Thyroid gland (tissue), 4 donors: ENCODE results near the gene ATF1. TPM values are rescaled to one million over a fixed set of nuclear protein-coding genes. Genes with fewer than 3 reads are reported as not detected.
"Not testable (repeated sequence)": the region's sequence is repeated elsewhere in the genome, so short reads cannot be mapped to it uniquely, and the experiment has no call there.

Experiments used
- DNase-seq, 2 donors: peaks; one replicate each; pipeline ENCODE4 v3.0.0-alpha.2; 2019
- H3K27ac ChIP-seq, 3 donors: fragments of 200-600 bp; sonication (generic); 1 replicate in 2 of 3; 2 replicates in 1 of 3; pipeline ENCODE4 v1.5.1; 2016 to 2019; ENCODE audit warnings: mild to moderate bottlenecking in 1 of 3, moderate library complexity in 1 of 3
- H3K27me3 ChIP-seq: fragments of 200-600 bp; sonication (generic); one replicate; pipeline ENCODE4 v1.5.1; 2019
- H3K36me3 ChIP-seq, 2 donors: fragments of 200-600 bp; sonication (generic); one replicate each; pipeline ENCODE4 v1.5.1; 2016 to 2019
- H3K4me1 ChIP-seq, 2 donors: fragments of 200-600 bp; sonication (generic); one replicate each; pipeline ENCODE4 v1.5.1; 2017 to 2019
- H3K4me3 ChIP-seq, 3 donors: fragments of 200-600 bp; sonication (generic); replicated peaks in 1 of 3; 1 replicate in 2 of 3; 2 replicates in 1 of 3; pipeline ENCODE4 v1.5.1; 2016; ENCODE audit warnings: mild to moderate bottlenecking in 1 of 3
- H3K9me3 ChIP-seq: fragments of 200-600 bp; sonication (generic); one replicate; pipeline ENCODE4 v1.5.1; 2017
- POLR2A ChIP-seq, 2 donors: fragments of 450-650 bp; IDR thresholded peaks; one replicate each; pipeline ENCODE4 v1.6.1; 2017; ENCODE audit warnings: antibody characterized with exemption in 2 of 2, mild to moderate bottlenecking in 2 of 2, moderate library complexity in 1 of 2
- WGBS, 2 donors: methylation state at CpG; one replicate each; pipeline ENCODE4 v1.1.5; 2017; 5-methylcytosine and 5-hydroxymethylcytosine counted together
- intact Hi-C: fragments of 100-400 bp; cut with DNase I; formaldehyde crosslinking; loops from one replicate; pipeline ENCODE4 v1.15.1; 2023
- total RNA-seq, 4 donors: library from RNA; depleted of rRNA; stranded (reverse); fragments of >200 nt; gene quantifications; one replicate each; pipeline ENCODE4 v1.2.3, GENCODE V29; 2016
- TF ChIP-seq, protein P1 (sequence below), 6 experiments: fragments of 200-600 bp in 3 of 6; fragments of 450-650 bp in 3 of 6; sonication (generic) in 3 of 6; IDR thresholded peaks; one replicate each; pipeline ENCODE4 v1.5.1; 2016 to 2019; ENCODE audit warnings: antibody characterized with exemption in 6 of 6, mild to moderate bottlenecking in 2 of 6, inconsistent platforms in 1 of 6, moderate library complexity in 1 of 6

The ATF1 gene
- total RNA-seq, 4 donors from 2014 or later, result 19.4 to 37.0 (median 25.5) TPM

DNA sequence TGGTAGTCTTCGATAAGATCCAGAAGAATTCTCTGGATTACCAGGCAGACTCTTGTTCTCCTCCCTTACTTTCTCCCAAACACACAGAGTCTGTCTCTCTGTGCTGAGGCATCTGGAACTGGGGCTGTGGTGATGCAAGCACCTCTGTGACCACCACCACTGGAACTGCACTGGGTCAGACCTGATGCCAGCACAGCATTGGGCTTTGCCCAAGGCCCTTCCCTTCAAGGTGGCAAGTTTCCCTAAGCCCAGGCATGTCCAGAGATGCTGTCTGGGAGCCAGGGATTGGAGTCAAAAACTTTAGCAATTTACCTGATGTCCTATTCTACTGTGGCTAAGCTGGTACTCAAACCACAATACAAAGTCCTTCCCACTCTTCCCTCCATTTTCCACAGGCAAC lies 64.2 kb downstream of the ATF1 start:
- Histone ChIP-seq H3K36me3 (no peaks in the 10 kb centered on the region), H3K27ac (no peak overlapping the region), H3K4me1 (peaks cover 0 to 5% of the 10 kb centered on the region in 2 donors), H3K4me3 (no peak overlapping the region), H3K9me3 (no peaks in the 10 kb centered on the region), H3K27me3 (no peaks in the 10 kb centered on the region)
- DNase-seq, result no peak
- TF ChIP-seq POLR2A (IDR thresholded peaks at IDR 0.05), result no peak
- TF ChIP-seq, protein P1, sequence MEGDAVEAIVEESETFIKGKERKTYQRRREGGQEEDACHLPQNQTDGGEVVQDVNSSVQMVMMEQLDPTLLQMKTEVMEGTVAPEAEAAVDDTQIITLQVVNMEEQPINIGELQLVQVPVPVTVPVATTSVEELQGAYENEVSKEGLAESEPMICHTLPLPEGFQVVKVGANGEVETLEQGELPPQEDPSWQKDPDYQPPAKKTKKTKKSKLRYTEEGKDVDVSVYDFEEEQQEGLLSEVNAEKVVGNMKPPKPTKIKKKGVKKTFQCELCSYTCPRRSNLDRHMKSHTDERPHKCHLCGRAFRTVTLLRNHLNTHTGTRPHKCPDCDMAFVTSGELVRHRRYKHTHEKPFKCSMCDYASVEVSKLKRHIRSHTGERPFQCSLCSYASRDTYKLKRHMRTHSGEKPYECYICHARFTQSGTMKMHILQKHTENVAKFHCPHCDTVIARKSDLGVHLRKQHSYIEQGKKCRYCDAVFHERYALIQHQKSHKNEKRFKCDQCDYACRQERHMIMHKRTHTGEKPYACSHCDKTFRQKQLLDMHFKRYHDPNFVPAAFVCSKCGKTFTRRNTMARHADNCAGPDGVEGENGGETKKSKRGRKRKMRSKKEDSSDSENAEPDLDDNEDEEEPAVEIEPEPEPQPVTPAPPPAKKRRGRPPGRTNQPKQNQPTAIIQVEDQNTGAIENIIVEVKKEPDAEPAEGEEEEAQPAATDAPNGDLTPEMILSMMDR (IDR thresholded peaks at IDR 0.05), result no peak
- 93 to 100% methylated on average over 1 of the region's 1 CpG for WGBS, 2 donors
- intact Hi-C loops, result loop anchor here (5.0 to 10.0 kb wide), 2 partner anchors 159 to 517 kb away; partner anchors contain the start of gene CELA1

DNA sequence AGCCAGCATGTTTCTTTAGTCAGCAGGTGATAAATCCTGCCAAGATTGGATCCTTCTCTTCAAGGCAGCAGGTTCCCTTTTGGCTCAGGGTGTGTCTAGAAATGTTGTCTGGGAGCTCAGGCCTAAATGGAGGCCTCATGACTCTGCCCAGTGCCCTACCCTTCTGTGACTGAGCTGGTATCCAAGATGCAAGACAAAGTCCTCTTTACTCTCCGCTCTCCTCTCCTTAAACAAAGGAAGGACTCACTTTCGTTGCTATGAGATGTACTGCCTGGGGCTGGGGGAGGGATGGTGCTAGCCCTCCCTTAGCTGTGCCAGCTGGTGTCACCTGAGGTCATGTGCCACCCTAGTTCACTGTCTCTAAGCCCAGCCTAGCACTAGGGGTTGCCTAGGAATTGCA lies 65.0 kb downstream of the ATF1 start:
- H3K27me3 ChIP-seq, result no peaks in the 10 kb centered on the region
- peak in 1 of 2 donors; percentile 14 for DNase-seq
- no peaks in the 10 kb centered on the region for H3K36me3 ChIP-seq
- H3K27ac ChIP-seq, result no peak overlapping the region
- intact Hi-C loops, result loop anchor here (5.0 to 10.0 kb wide), 2 partner anchors 158 to 516 kb away; partner anchors contain the start of gene CELA1
- H3K4me1 ChIP-seq, result peaks cover 0 to 5% of the 10 kb centered on the region in 2 donors
- H3K4me3 ChIP-seq, result no peak overlapping the region
- TF ChIP-seq POLR2A (IDR thresholded peaks at IDR 0.05), result no peak
- TF ChIP-seq, protein P1 (IDR thresholded peaks at IDR 0.05), result no peak
- H3K9me3 ChIP-seq, result no peaks in the 10 kb centered on the region
- WGBS, 2 donors, result 75 to 77% methylated on average over 2 of the region's 2 CpGs

DNA sequence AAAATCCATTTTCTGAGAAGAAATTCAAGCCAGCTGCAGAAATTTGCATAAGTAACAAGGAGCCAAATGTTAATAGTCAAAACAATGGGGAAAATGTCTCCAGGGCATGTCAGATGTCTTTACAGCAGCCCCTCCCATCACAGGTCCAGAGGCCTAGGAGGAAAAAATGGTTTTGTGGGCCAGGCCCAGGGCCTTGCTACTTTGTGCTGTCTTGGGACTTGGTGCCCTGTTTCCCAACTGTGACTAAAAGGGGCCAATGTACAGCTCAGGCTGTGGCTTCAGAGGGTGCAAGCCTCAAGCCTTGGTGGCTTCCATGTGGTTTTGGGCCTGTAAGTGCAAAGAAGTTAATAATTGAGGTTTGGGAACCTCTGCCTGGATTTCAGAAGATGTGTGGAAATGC lies 69.9 kb downstream of the ATF1 start:
- not testable (repeated sequence) for DNase-seq
- intact Hi-C loops, result loop anchor here (10.0 kb wide), 1 partner anchor 81 kb away; no protein-coding TSS in a partner anchor

DNA sequence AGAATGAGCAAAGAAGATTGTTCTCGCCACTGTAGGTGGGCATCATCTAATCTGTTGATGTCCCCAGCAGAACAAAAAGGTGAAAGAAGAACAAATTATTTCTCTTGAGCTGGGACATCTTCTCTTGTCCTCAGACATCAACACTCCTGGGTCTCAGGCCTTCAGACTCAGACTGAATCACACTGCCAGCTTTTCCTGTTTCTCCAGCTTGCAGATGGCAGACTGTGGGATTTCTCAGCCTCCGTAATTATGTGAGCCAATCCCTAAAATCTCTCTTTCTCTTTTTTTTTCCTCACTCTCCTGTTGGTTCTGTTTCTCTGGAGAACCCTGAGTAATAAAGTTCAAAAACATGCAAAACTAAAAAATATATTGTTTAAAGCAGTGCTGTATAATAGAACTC lies 75.1 kb downstream of the ATF1 start:
- Histone ChIP-seq H3K4me3 (no peak overlapping the region), H3K4me1 (no peaks in the 10 kb centered on the region), H3K9me3 (no peaks in the 10 kb centered on the region), H3K27me3 (no peaks in the 10 kb centered on the region), H3K27ac (no peak overlapping the region), H3K36me3 (no peaks in the 10 kb centered on the region)
- intact Hi-C loops, result loop anchor here (10.0 kb wide), 1 partner anchor 76 kb away; no protein-coding TSS in a partner anchor
- no peak for DNase-seq
- TF ChIP-seq, protein P1 (IDR thresholded peaks at IDR 0.05), result no peak
- no peak for TF ChIP-seq POLR2A (IDR thresholded peaks at IDR 0.05)
- 87 to 91% methylated on average over 2 of the region's 2 CpGs for WGBS, 2 donors

More for the DNA sequence above, 69.9 kb downstream of the ATF1 start:
- H3K9me3 ChIP-seq, H3K4me3 ChIP-seq, H3K36me3 ChIP-seq, H3K27me3 ChIP-seq, H3K4me1 ChIP-seq, H3K27ac ChIP-seq: not testable (repeated sequence)

DNA sequence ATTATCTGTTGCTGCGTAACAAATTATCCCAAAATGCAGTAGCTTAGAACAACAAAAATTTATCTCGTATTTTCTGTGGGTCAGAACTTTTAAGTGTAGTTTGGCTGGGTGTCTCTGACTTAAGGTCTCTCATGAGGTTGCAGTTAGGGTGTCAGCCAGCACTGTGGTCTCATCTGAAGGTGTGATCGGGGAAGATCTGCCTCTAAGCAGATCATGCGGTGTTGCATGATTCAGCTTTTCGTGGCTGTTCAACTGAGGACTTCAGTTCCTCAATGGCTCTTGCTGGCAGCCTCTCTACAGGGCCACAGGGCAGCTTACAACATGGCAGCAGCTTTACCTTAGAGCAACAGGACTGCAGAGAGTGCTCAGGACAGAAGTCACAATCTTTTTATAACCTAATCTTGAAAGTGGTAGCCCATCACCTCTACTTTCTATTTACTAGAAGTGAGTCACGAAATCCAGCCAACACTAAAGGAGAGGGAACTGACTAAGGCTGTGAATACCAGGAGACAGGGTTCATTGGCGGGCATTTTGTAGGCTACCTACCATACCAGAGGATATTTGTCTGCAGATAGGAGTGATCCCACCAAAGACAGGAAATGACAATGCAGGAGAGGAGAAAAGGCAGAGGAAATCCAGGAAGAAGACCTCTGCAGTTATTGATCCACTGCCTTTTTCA lies 77.0 kb downstream of the ATF1 start:
- Histone ChIP-seq H3K36me3 (no peaks in the 10 kb centered on the region), H3K4me1 (no peaks in the 10 kb centered on the region), H3K9me3 (no peaks in the 10 kb centered on the region), H3K27me3 (no peaks in the 10 kb centered on the region), H3K27ac (no peak overlapping the region), H3K4me3 (no peak overlapping the region)
- no peak for DNase-seq
- no peak for TF ChIP-seq POLR2A (IDR thresholded peaks at IDR 0.05)
- TF ChIP-seq, protein P1 (IDR thresholded peaks at IDR 0.05), result no peak
- intact Hi-C loops, result no loop called here
- WGBS, 2 donors, result 96 to 97% methylated on average over 7 of the region's 7 CpGs
